ENCODE results near the gene HIVEP2. TPM values are rescaled to one million over a fixed set of nuclear protein-coding genes. Genes with fewer than 3 reads are reported as not detected.

HIVEP2 gene
- total and polyA plus RNA-seq, 8 donors, result 0.58 to 14.3 (median 4.8) TPM

- 39 to 82% (median 65%) methylated on average over 3 of the region's 3 CpGs for WGBS, 5 donors
- peaks cover 18 to 79% (median 54%) of the 10 kb centered on the region in 4 donors for H3K4me1 ChIP-seq
- H3K36me3 ChIP-seq, result no peaks in the 10 kb centered on the region
- peak overlapping the region in 2 of 5 donors; percentile 13 to 37 for H3K27ac ChIP-seq
- intact Hi-C loops (cut with DNase I; ENCODE audit: low total_unique reads), result no loop called here
- no peak for TF ChIP-seq CTCF (IDR thresholded peaks at IDR 0.05)
- TF ChIP-seq POLR2AphosphoS5 (IDR thresholded peaks at IDR 0.05), result no peak
- no peak for TF ChIP-seq EP300 (IDR thresholded peaks at IDR 0.05)
- no peak for TF ChIP-seq POLR2A (IDR thresholded peaks at IDR 0.05)
- no peak for DNase-seq
- H3K27me3 ChIP-seq, result no peaks in the 10 kb centered on the region
- H3K4me3 ChIP-seq, result no peak overlapping the region
- no peaks in the 10 kb centered on the region for H3K9me3 ChIP-seq
Measured at GRCh38 chr6:142850679-142851423, 94.1 kb downstream of the HIVEP2 start.

DNA sequence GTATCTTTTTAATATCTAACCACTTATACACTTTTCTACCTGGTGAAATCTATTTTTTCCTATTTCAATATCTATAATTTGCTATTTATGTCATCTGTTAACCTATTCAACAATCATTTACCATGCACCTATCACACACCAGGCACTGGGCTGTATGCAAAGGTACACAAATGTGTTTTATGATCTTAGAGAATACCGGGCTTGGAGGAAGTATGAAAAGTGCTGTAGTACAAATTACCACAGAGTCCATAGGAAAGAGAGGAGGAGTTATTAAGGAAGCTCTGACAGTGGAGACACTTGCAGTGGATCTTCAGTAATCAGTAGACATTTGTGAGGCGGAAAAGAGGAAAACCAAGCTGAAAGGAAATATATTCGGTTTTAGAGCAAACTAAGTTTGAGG, 96.0 kb downstream of the HIVEP2 start:
- 71 to 80% (median 76%) methylated on average over 3 of the region's 3 CpGs for WGBS, 5 donors
- no peak for TF ChIP-seq POLR2AphosphoS5 (IDR thresholded peaks at IDR 0.05)
- TF ChIP-seq CTCF (IDR thresholded peaks at IDR 0.05), result no peak
- TF ChIP-seq POLR2A (IDR thresholded peaks at IDR 0.05), result no peak
- TF ChIP-seq EP300 (IDR thresholded peaks at IDR 0.05), result no peak

DNA sequence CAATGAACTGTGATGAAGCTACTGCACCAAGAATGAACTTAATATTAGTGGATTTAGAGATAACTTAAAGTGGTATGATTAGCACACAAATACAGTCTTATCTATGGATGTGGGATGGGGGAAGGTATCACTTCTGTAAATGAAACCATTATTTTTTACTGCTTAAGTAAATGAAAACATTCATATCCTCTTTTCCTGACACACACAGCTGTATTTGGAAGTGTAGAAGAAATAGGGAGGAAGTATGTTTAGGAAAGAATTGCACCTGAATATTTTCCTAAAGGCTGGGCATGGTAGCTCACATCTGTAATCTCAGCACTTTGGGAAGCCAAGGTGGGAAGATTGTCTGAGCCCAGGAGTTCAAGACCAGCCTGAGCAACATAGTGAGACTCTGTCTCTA, 96.8 kb downstream of the HIVEP2 start:
- intact Hi-C loops (cut with DNase I; ENCODE audit: low total_unique reads), result no loop called here
- Histone ChIP-seq H3K27ac (peak overlapping the region in 2 of 5 donors; percentile 82 to 85), H3K36me3 (no peaks in the 10 kb centered on the region), H3K4me1 (peaks cover 23 to 94% (median 61%) of the 10 kb centered on the region in 4 donors), H3K27me3 (no peaks in the 10 kb centered on the region), H3K9me3 (no peaks in the 10 kb centered on the region), H3K4me3 (no peak overlapping the region)
- DNase-seq, result no peak
- TF ChIP-seq POLR2A (IDR thresholded peaks at IDR 0.05) (no peak), POLR2AphosphoS5 (IDR thresholded peaks at IDR 0.05) (no peak), CTCF (IDR thresholded peaks at IDR 0.05) (no peak), EP300 (IDR thresholded peaks at IDR 0.05) (no peak)

More for the DNA sequence above, 96.0 kb downstream of the HIVEP2 start:
- Histone ChIP-seq H3K4me1 (peaks cover 23 to 93% (median 61%) of the 10 kb centered on the region in 4 donors), H3K27me3 (no peaks in the 10 kb centered on the region), H3K36me3 (no peaks in the 10 kb centered on the region), H3K4me3 (no peak overlapping the region), H3K9me3 (no peaks in the 10 kb centered on the region), H3K27ac (peak overlapping the region in 1 of 5 donors; percentile 85)
- no peak for DNase-seq
- intact Hi-C loops (cut with DNase I; ENCODE audit: low total_unique reads), result no loop called here

DNA sequence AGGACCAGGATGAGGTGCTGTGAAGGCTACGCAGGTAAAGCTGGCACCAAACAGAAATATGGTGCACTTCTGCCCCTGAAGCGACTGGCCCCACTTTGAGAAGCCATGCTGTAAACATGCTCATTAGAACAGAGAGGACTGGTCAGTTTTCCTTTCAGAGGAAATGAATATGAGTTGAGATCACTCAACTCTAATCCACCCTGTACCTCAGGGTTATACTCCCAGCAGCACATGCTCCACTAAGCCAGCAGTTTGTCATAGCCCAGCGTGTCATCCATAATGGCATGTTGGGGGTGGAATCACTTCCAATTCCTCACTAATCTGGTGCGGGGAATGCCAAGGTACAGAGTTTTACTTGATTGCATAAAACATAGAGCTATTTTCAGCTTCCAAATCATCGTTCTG, 98.1 kb downstream of the HIVEP2 start:
- DNase-seq, result peak in 1 of 2 donors; percentile 61
- H3K4me3 ChIP-seq, result no peak overlapping the region
- no peaks in the 10 kb centered on the region for H3K27me3 ChIP-seq
- no peaks in the 10 kb centered on the region for H3K36me3 ChIP-seq
- WGBS, 5 donors, result 62 to 78% (median 68%) methylated on average over 5 of the region's 5 CpGs
- TF ChIP-seq EP300 (IDR thresholded peaks at IDR 0.05) (no peak), POLR2A (IDR thresholded peaks at IDR 0.05) (no peak), POLR2AphosphoS5 (IDR thresholded peaks at IDR 0.05) (peak; percentile 15 to 86 (median 72)), CTCF (IDR thresholded peaks at IDR 0.05) (no peak)
- peaks cover 23 to 94% (median 59%) of the 10 kb centered on the region in 4 donors for H3K4me1 ChIP-seq
- intact Hi-C loops (cut with DNase I; ENCODE audit: low total_unique reads), result no loop called here
- H3K27ac ChIP-seq, result peak overlapping the region; percentile 57 to 85 (median 77)
- H3K9me3 ChIP-seq, result no peaks in the 10 kb centered on the region

Data from stomach (tissue), 9 donors.